Choroid plexus epithelial cell (primary cell): Measurements from ENCODE around the gene TXNRD3.
A peak's percentile ranks its signal among the peaks of the same experiment; 100 is the strongest.

Source experiments
- DNase-seq: peaks from one replicate; pipeline ENCODE4 v3.0.0-alpha.2; 2010; ENCODE audit warnings: low read depth
- H3K4me3 ChIP-seq: 2 replicates; pipeline ENCODE4 v1.5.1; 2011; ENCODE audit warnings: low read depth, mild to moderate bottlenecking, control low read depth, low read length, moderate library complexity
- CTCF ChIP-seq: conservative IDR thresholded peaks from 2 replicates; pipeline ENCODE4 v1.5.1; 2011; ENCODE audit warnings: low read depth, mild to moderate bottlenecking, control low read depth, inconsistent platforms, low read length, moderate library complexity

Gene TXNRD3

DNA sequence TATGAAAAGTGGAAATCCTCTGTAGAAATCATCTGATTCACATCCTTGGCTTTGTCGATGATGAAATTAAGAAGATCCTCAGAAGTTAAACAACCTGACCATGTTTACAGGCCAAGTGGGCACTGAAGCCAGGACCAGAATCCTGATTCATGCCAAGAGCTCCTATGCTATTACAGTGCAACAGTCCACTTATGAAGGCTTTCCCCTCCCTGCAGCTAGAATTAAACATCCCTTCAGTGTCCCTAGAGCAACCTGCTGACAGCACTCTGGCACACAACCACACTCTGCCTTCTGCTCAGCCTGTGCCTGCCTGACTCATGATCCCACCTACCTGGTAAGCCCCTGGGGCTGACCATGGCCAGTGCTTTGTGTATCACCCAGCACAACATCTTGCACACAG is 33.8 kb downstream of the TXNRD3 start:
- TF ChIP-seq CTCF: no peak
- no peak overlapping the region for H3K4me3 ChIP-seq
- peak; percentile 54 for DNase-seq

DNA sequence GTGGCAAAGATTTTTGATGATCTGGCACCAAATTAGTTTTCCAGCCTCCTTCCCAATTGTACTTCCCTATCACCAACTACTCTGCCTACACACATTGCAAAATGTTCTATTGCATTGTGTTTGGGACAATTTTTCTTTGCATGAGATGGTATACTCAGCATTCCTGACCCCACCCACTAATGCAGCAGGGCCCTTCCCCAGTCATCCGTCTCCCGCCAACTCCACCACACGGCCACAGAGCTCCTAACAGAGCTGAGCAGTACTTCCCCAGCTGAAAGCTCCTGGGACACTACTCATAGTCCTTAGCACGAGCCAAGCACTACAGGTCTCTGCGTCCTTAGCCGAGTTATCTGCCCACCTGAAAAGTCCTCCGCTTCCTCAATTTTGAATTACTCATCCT is 34.2 kb downstream of the TXNRD3 start:
- TF ChIP-seq CTCF: no peak
- no peak overlapping the region for H3K4me3 ChIP-seq
- peak; percentile 14 for DNase-seq

GRCh38 chr3:126618760-126619159 is 36.2 kb downstream of the TXNRD3 start:
- DNase-seq: no peak
- TF ChIP-seq CTCF: no peak
- H3K4me3 ChIP-seq: no peak overlapping the region

DNA sequence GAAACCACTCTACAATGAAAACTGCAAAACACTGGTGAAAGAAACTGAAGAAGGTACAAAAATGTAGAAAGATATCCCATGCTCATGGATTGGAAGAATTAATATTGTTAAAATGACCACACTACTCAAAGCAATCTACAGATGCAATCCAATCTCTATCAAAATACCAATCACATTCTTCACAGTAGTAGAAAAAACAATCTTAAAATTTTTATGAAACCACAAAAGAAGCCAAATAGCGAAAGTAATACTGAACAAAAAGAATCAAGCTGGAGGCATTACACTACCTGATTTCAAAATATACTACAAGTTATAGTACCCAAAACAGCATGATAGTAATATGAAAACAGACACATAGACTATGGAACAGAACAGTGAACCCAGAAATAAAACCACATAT is 36.9 kb downstream of the TXNRD3 start:
- no peak overlapping the region for H3K4me3 ChIP-seq
- no peak for TF ChIP-seq CTCF
- peak; percentile 65 for DNase-seq

DNA sequence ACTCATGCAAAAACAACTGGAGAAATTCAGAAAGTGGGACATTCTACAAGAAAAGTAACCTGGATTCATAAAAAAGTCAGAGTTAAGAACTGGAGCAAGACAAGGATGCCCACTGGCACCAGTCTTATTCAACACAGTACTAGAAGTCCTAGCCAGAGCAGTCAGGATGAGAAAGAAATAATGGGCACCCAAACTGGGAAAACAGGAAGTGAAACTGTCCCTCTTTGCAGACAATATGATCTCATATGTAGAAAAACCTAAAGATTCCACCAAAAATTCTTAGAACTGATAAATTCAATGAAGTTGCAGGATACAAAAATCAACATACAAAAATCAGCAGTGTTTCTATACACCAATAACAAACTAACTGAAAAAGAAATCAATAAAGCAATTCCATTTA is 37.4 kb downstream of the TXNRD3 start:
- no peak for TF ChIP-seq CTCF
- no peak overlapping the region for H3K4me3 ChIP-seq
- no peak for DNase-seq

DNA sequence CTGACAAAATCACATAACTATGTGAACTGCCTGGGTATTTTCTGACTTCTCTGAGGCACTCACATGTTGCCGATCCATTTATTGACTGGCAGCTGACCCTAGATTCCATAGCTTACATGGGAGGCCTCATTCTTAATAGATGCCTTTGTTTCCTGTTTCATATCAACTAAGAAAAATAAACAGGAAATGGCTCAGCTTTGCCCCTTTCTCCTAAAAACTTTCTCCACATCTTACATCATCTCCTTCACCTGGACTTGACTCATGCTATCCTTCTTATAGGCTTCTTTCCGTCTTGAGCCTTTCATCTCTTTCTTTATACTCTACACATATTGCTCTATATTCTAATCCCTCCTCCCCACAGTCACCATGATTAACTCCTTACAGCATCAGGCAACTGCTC is 38.0 kb downstream of the TXNRD3 start:
- H3K4me3 ChIP-seq: no peak overlapping the region
- peak; percentile 17 for DNase-seq
- TF ChIP-seq CTCF: no peak

DNA sequence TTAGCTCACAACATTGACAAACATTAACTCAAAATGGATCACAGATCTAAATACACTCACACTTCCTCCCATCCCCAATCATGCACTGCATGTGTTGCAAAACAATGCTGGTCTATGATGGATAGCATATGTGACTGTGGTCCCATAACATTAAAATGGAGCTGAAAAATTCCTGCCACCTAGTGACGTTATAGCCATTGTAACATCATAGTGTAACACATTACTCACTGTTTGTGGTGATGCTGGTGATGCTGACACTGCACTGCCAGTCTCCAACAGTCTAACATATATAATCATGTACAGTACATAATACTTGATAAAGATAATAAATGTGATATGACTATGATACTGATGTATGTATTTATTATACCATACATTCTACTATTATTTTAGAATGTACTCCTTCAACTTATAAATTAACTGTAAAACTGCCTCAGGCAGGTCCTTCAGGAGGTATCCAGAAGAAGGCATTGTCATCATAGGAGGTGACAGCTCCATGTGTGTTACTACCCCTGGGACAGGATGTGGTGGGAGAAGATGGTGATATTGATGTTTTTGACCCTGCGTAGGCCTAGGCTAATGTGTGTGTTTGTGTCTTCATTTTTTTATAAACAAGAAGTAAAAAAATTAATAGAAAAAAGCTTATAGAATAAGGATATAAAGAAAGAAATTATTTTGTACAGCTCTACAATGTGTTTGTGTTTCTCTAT is 41.3 kb downstream of the TXNRD3 start:
- no peak for DNase-seq
- H3K4me3 ChIP-seq: no peak overlapping the region
- no peak for TF ChIP-seq CTCF
